Spleen (tissue), 11 donors: Measurements from ENCODE around the gene CCDC82. TPM values are rescaled to one million over a fixed set of nuclear protein-coding genes. Genes with fewer than 3 reads are reported as not detected.
A peak's percentile ranks its signal among the peaks of the same experiment; 100 is the strongest.

Source experiments
- DNase-seq: peaks from one replicate; pipeline ENCODE4 v3.0.0-alpha.2; 2020
- H3K27ac ChIP-seq, 8 donors: fragments of 200-600 bp; sonication (generic) in 7 of 8; 1 replicate in 4 of 8; 2 replicates in 4 of 8; pipeline versions ENCODE4 v1.5.0 to v1.8.0; 2016 to 2021; ENCODE audit warnings: inconsistent platforms in 4 of 8, mild to moderate bottlenecking in 4 of 8, moderate library complexity in 1 of 8
- H3K27me3 ChIP-seq, 7 donors: fragments of 200-600 bp; sonication (generic) in 6 of 7; replicated peaks in 1 of 7; 1 replicate in 4 of 7; 2 replicates in 3 of 7; pipeline versions ENCODE4 v1.5.0 to v1.8.0; 2016 to 2021; ENCODE audit warnings: inconsistent platforms in 3 of 7, mild to moderate bottlenecking in 1 of 7
- H3K36me3 ChIP-seq, 6 donors: fragments of 200-600 bp; sonication (generic) in 5 of 6; 1 replicate in 4 of 6; 2 replicates in 2 of 6; pipeline versions ENCODE4 v1.5.0 to v1.8.0; 2016 to 2021; ENCODE audit warnings: inconsistent platforms in 2 of 6
- H3K4me1 ChIP-seq, 6 donors: fragments of 200-600 bp; sonication (generic) in 5 of 6; 1 replicate in 3 of 6; 2 replicates in 3 of 6; pipeline versions ENCODE4 v1.5.0 to v1.8.0; 2016 to 2021; ENCODE audit warnings: inconsistent platforms in 3 of 6
- H3K4me3 ChIP-seq, 8 donors: fragments of 200-600 bp; sonication (generic) in 7 of 8; 1 replicate in 4 of 8; 2 replicates in 4 of 8; pipeline versions ENCODE4 v1.5.0 to v1.8.0; 2016 to 2021; ENCODE audit warnings: inconsistent platforms in 4 of 8, mild to moderate bottlenecking in 4 of 8, moderate library complexity in 2 of 8
- H3K9me3 ChIP-seq, 8 donors: fragments of 200-600 bp; sonication (generic) in 7 of 8; 1 replicate in 4 of 8; 2 replicates in 4 of 8; pipeline versions ENCODE4 v1.5.0 to v1.8.0; 2016 to 2021; ENCODE audit warnings: inconsistent platforms in 4 of 8
- POLR2A ChIP-seq, 3 donors: fragments of 450-650 bp; IDR thresholded peaks; one replicate each; pipeline ENCODE4 v1.5.1; 2017; ENCODE audit warnings: antibody characterized with exemption in 3 of 3, mild to moderate bottlenecking in 1 of 3
- POLR2AphosphoS5 ChIP-seq, 3 donors: sonication (generic); formaldehyde crosslinking; IDR thresholded peaks; one replicate each; pipeline ENCODE4 v1.5.1; 2017; ENCODE audit warnings: antibody characterized with exemption in 3 of 3
- WGBS, 5 donors: extraction: QIAGEN DNeasy Blood & Tissue Kit in 3 of 5; methylation state at CpG; one replicate each; pipeline versions ENCODE4 v1.1.5 to v1.1.7; 2013 to 2018; 5-methylcytosine and 5-hydroxymethylcytosine counted together
- intact Hi-C: fragments of 100-400 bp; cut with DNase I; formaldehyde crosslinking; loops from one replicate; pipeline ENCODE4 v1.15.0; 2023; ENCODE audit warnings: low total_unique reads
- polyA plus RNA-seq, 3 donors: library from polyadenylated mRNA; stranded (reverse); fragments of 200-250 nt; gene quantifications; one replicate each; pipeline ENCODE4 v1.2.1, GENCODE V29; 2013
- total RNA-seq, 7 donors: library from RNA; depleted of rRNA in 3 of 7; stranded (reverse); fragments of >200 nt in 3 of 7; fragmentation: NEBNext Ultra II Directional in 4 of 7; extraction: Animal tissue kit (Norgen Biotek cat#: 25700) in 4 of 7; gene quantifications; one replicate each; pipeline versions ENCODE4 v1.1.0 to v1.2.1, GENCODE V29; 2016 to 2021
- TF ChIP-seq, protein P1 (sequence below), 11 experiments: fragments of 200-600 bp in 7 of 11; fragments of 450-650 bp in 4 of 11; sonication (generic) in 4 of 11; IDR thresholded peaks in 8 of 11; conservative IDR thresholded peaks in 3 of 11; 1 replicate in 7 of 11; 2 replicates in 4 of 11; pipeline versions ENCODE4 v1.4.0 to v1.8.0; 2016 to 2021; ENCODE audit warnings: antibody characterized with exemption in 11 of 11, inconsistent platforms in 4 of 11, mild to moderate bottlenecking in 1 of 11
- donor health status: healthy with polysubstance abuse.
- donor health status: DM: no; HTN: no; CAD: no; lungs with moderate emphysema.
- donor health status: DM: no; HTN: no; CAD: no.
- donor health status: Bipolar disorder and iron deficiency.
- donor health status: healthy.
- donor health status: DM: no; HTN: no; CAD: no.
- donor health status: DM: yes; HTN: yes; CAD: no.

The CCDC82 gene
- total and polyA plus RNA-seq, 10 donors = 21.4 to 59.8 (median 37.6) TPM

GRCh38 chr11:96326959-96327358, 62.8 kb downstream of the CCDC82 start:
- no peaks in the 10 kb centered on the region for H3K27me3 ChIP-seq

DNA sequence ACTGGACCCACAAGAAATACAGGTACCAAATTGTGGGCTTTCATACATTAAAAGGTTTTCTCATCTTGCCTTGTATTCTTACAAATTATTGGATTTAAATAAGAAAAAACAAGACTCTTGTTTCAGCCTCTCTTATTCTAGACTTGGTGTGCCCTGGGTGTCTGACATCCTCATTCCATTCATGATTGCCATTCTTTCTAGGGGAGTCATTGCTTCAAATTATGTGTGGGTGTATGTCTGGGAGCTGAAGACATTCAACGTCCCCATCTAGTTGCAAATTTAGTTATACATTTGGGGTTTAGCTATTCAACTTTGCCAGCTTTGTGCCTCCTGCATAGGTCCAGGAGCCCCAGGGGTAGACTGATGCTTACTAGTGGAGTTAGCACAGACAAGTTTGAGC, 64.8 kb downstream of the CCDC82 start:
- Histone ChIP-seq H3K27ac (peak overlapping the region in 6 of 8 donors; percentile 5 to 51 (median 34)), H3K4me3 (no peak overlapping the region), H3K9me3 (no peaks in the 10 kb centered on the region), H3K27me3 (no peaks in the 10 kb centered on the region), H3K4me1 (peaks cover 2 to 77% (median 27%) of the 10 kb centered on the region in 6 donors), H3K36me3 (peaks cover 0 to 7% (median 0%) of the 10 kb centered on the region in 6 donors)
- 54 to 80% (median 77%) methylated on average over 1 of the region's 1 CpG for WGBS, 5 donors
- no peak for DNase-seq
- no peak for TF ChIP-seq POLR2A (IDR thresholded peaks at IDR 0.05)
- no peak for TF ChIP-seq POLR2AphosphoS5 (IDR thresholded peaks at IDR 0.05)
- TF ChIP-seq, protein P1, sequence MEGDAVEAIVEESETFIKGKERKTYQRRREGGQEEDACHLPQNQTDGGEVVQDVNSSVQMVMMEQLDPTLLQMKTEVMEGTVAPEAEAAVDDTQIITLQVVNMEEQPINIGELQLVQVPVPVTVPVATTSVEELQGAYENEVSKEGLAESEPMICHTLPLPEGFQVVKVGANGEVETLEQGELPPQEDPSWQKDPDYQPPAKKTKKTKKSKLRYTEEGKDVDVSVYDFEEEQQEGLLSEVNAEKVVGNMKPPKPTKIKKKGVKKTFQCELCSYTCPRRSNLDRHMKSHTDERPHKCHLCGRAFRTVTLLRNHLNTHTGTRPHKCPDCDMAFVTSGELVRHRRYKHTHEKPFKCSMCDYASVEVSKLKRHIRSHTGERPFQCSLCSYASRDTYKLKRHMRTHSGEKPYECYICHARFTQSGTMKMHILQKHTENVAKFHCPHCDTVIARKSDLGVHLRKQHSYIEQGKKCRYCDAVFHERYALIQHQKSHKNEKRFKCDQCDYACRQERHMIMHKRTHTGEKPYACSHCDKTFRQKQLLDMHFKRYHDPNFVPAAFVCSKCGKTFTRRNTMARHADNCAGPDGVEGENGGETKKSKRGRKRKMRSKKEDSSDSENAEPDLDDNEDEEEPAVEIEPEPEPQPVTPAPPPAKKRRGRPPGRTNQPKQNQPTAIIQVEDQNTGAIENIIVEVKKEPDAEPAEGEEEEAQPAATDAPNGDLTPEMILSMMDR (IDR thresholded peaks at IDR 0.05 in 8 of 11, conservative IDR thresholded peaks at IDR 0.05 in 3 of 11) = no peak
- intact Hi-C loops = no loop called here

More at GRCh38 chr11:96326959-96327358, 62.8 kb downstream of the CCDC82 start:
- intact Hi-C loops = no loop called here
- no peak for DNase-seq
- whole genome bisulfite sequencing, 5 donors = 92 to 96% (median 93%) methylated on average over 7 of the region's 7 CpGs
- Histone ChIP-seq H3K4me3 (no peak overlapping the region), H3K27ac (no peak overlapping the region), H3K4me1 (peaks cover 7 to 77% (median 29%) of the 10 kb centered on the region in 6 donors), H3K36me3 (peaks cover 0 to 7% (median 0%) of the 10 kb centered on the region in 6 donors), H3K9me3 (no peaks in the 10 kb centered on the region)
- no peak for TF ChIP-seq POLR2AphosphoS5 (IDR thresholded peaks at IDR 0.05)
- TF ChIP-seq POLR2A (IDR thresholded peaks at IDR 0.05) = no peak
- TF ChIP-seq, protein P1 (IDR thresholded peaks at IDR 0.05 in 8 of 11, conservative IDR thresholded peaks at IDR 0.05 in 3 of 11) = no peak

DNA sequence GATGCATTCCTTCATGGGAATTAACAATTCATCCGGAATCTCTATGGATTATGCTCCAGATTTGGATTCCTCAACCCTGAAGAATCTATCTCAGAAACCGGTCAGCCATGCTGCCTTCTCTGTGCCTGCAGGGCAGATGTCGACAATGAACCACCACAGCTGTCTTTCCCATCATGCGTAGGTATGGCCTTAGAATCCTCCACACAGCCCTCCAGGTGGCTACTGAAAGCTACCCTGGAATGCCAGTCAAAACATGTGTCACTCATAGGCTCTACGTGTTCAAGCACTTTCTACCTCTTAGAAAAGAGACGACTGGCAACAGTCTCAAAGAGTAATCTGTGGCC, 66.1 kb downstream of the CCDC82 start:
- no peaks in the 10 kb centered on the region for H3K27me3 ChIP-seq
- peaks cover 0 to 77% (median 24%) of the 10 kb centered on the region in 6 donors for H3K4me1 ChIP-seq
- no peak overlapping the region for H3K27ac ChIP-seq
- DNase-seq = no peak
- intact Hi-C loops = no loop called here
- no peak overlapping the region for H3K4me3 ChIP-seq
- H3K9me3 ChIP-seq = no peaks in the 10 kb centered on the region
- no peak for TF ChIP-seq POLR2A (IDR thresholded peaks at IDR 0.05)
- TF ChIP-seq, protein P1 (IDR thresholded peaks at IDR 0.05 in 8 of 11, conservative IDR thresholded peaks at IDR 0.05 in 3 of 11) = no peak
- TF ChIP-seq POLR2AphosphoS5 (IDR thresholded peaks at IDR 0.05) = no peak
- WGBS, 5 donors = 91 to 97% (median 95%) methylated on average over 6 of the region's 6 CpGs
- H3K36me3 ChIP-seq = peaks cover 0 to 7% (median 0%) of the 10 kb centered on the region in 6 donors

- Histone ChIP-seq H3K4me3 (no peak overlapping the region), H3K36me3 (peaks cover 0 to 7% (median 0%) of the 10 kb centered on the region in 6 donors), H3K9me3 (no peaks in the 10 kb centered on the region), H3K27me3 (no peaks in the 10 kb centered on the region), H3K27ac (no peak overlapping the region), H3K4me1 (peaks cover 0 to 78% (median 30%) of the 10 kb centered on the region in 6 donors)
- 94 to 97% (median 95%) methylated on average over 10 of the region's 10 CpGs for WGBS, 5 donors
- TF ChIP-seq POLR2A (IDR thresholded peaks at IDR 0.05) (no peak), POLR2AphosphoS5 (IDR thresholded peaks at IDR 0.05) (no peak)
- TF ChIP-seq, protein P1 (IDR thresholded peaks at IDR 0.05 in 8 of 11, conservative IDR thresholded peaks at IDR 0.05 in 3 of 11) = no peak
- intact Hi-C loops = no loop called here
- no peak for DNase-seq
Observed at GRCh38 chr11:96322775-96323641, 66.7 kb downstream of the CCDC82 start.
